BE2C (cell line): Measurements from ENCODE around the gene CDCP1.
A peak's percentile ranks its signal among the peaks of the same experiment; 100 is the strongest.

ENCODE experiments used
- DNase-seq: peaks from one replicate; pipeline ENCODE4 v3.0.0-alpha.2; 2020
- H3K27me3 ChIP-seq: fragments of 250-450 bp; sonication (Bioruptor Pico); 2 replicates; pipeline ENCODE4 v1.5.1; 2020; ENCODE audit warnings: mild to moderate bottlenecking
- H3K36me3 ChIP-seq: fragments of 250-450 bp; sonication (Bioruptor Pico); 2 replicates; pipeline ENCODE4 v1.5.1; 2020; ENCODE audit warnings: mild to moderate bottlenecking
- H3K4me1 ChIP-seq: fragments of 250-450 bp; sonication (Bioruptor Pico); 2 replicates; pipeline ENCODE4 v1.5.1; 2020
- H3K4me3 ChIP-seq: 2 replicates; pipeline ENCODE4 v1.5.1; 2011; ENCODE audit warnings: low read depth, low read length
- H3K9me3 ChIP-seq: fragments of 250-450 bp; sonication (Bioruptor Pico); 2 replicates; pipeline ENCODE4 v1.5.1; 2020
- TF ChIP-seq, protein P1 (sequence below): IDR thresholded peaks from 2 replicates; pipeline ENCODE4 v1.5.1; 2012; ENCODE audit warnings: mild to moderate bottlenecking, low read depth, low read length

The CDCP1 gene

DNA sequence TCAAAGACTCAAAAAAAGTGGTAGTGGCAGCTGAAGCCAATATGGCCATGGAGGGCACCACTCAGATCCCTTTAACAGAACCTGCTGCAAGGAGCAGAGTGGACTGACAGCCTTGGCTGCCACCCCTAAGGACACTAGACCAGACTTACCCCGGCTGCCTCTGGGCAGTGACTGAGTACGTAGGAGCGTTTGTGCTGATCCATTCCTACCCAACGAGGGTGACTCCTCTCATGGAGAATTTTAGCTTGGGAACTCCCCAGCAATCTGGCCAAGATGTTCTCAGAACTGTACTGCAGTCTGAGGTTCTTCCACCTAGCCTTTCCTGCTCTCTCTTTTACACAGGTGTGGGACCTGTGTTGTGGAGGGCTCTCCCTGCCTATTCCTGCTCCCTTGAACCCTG is 97.9 kb downstream of the CDCP1 start:
- DNase-seq, result no peak
- no peaks in the 10 kb centered on the region for H3K4me1 ChIP-seq
- TF ChIP-seq, protein P1, sequence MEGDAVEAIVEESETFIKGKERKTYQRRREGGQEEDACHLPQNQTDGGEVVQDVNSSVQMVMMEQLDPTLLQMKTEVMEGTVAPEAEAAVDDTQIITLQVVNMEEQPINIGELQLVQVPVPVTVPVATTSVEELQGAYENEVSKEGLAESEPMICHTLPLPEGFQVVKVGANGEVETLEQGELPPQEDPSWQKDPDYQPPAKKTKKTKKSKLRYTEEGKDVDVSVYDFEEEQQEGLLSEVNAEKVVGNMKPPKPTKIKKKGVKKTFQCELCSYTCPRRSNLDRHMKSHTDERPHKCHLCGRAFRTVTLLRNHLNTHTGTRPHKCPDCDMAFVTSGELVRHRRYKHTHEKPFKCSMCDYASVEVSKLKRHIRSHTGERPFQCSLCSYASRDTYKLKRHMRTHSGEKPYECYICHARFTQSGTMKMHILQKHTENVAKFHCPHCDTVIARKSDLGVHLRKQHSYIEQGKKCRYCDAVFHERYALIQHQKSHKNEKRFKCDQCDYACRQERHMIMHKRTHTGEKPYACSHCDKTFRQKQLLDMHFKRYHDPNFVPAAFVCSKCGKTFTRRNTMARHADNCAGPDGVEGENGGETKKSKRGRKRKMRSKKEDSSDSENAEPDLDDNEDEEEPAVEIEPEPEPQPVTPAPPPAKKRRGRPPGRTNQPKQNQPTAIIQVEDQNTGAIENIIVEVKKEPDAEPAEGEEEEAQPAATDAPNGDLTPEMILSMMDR, result no peak
- H3K9me3 ChIP-seq, result no peaks in the 10 kb centered on the region
- H3K36me3 ChIP-seq, result no peaks in the 10 kb centered on the region
- H3K27me3 ChIP-seq, result no peaks in the 10 kb centered on the region
- no peak overlapping the region for H3K4me3 ChIP-seq

DNA sequence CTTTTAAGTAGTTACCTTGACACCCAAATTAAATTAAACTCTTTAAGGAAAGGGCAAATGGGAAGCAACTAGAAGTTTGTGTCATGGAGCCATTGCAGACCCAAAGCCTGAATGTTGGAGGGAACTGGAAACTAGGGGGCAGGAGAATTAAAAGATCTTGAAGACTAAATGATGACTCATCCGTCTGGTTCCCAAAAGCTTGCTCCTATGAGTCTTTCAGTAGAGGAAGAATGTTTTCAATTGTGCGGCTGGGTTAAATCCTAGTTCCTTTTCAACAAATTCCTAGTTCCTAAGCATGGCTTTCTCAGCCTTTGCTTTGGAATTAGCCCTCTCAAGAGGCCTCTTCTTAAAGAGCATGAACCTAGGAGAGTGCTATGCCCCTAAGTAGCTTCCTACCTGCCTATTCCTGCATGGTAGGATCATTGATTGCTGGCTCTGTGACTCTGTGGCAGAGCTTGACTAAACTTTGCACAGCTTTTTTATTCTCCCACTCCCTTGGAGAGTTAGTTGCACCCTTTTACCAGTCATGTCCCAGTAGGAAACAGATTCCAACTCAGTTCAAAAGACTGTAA is 102.4 kb downstream of the CDCP1 start:
- H3K4me1 ChIP-seq, result no peaks in the 10 kb centered on the region
- no peaks in the 10 kb centered on the region for H3K9me3 ChIP-seq
- H3K4me3 ChIP-seq, result no peak overlapping the region
- TF ChIP-seq, protein P1, result no peak
- H3K36me3 ChIP-seq, result no peaks in the 10 kb centered on the region
- no peaks in the 10 kb centered on the region for H3K27me3 ChIP-seq
- no peak for DNase-seq

DNA sequence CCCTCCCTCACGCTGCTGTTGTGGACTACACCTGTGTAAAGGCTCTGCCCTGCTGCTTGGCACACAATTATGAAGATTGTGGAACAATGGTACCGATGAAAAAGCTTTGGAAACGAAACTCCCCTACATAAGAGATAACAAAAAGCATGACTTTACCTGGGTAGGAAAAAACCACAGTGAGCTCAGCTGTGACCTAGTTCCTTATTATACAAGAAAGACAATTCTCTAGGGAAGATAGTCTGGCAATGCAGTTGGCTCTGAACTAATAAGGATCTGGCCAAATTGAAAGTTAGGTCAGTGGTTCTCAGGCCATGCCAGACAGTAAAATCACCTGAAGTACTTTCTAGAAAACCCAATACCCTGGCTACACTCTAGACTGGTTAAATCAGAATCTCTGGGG is 104.0 kb downstream of the CDCP1 start:
- no peaks in the 10 kb centered on the region for H3K27me3 ChIP-seq
- no peak overlapping the region for H3K4me3 ChIP-seq
- no peak for DNase-seq
- H3K36me3 ChIP-seq, result no peaks in the 10 kb centered on the region
- TF ChIP-seq, protein P1, result no peak
- no peaks in the 10 kb centered on the region for H3K4me1 ChIP-seq
- H3K9me3 ChIP-seq, result no peaks in the 10 kb centered on the region

DNA sequence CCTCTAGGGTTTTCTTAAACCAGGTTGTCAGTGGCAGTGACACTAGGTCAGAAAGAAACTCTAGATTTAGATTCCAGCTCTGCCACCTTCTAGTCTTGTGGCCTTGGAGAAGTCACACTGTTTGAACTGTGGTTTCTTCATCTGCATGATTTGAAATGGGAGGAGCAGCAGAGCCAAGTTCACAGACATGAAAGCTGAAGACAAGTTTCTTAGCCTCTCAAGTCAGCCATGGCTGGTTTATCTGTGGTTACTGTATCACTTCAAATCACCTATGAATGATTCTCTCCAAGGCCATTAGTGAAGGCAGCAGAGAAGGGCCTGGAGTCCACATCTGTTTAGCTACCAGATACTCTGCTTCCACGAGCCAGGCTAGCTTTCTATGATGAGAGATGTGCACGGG is 104.5 kb downstream of the CDCP1 start:
- no peak for DNase-seq
- TF ChIP-seq, protein P1, result no peak
- Histone ChIP-seq H3K4me3 (no peak overlapping the region), H3K36me3 (no peaks in the 10 kb centered on the region), H3K27me3 (no peaks in the 10 kb centered on the region), H3K9me3 (no peaks in the 10 kb centered on the region), H3K4me1 (no peaks in the 10 kb centered on the region)

DNA sequence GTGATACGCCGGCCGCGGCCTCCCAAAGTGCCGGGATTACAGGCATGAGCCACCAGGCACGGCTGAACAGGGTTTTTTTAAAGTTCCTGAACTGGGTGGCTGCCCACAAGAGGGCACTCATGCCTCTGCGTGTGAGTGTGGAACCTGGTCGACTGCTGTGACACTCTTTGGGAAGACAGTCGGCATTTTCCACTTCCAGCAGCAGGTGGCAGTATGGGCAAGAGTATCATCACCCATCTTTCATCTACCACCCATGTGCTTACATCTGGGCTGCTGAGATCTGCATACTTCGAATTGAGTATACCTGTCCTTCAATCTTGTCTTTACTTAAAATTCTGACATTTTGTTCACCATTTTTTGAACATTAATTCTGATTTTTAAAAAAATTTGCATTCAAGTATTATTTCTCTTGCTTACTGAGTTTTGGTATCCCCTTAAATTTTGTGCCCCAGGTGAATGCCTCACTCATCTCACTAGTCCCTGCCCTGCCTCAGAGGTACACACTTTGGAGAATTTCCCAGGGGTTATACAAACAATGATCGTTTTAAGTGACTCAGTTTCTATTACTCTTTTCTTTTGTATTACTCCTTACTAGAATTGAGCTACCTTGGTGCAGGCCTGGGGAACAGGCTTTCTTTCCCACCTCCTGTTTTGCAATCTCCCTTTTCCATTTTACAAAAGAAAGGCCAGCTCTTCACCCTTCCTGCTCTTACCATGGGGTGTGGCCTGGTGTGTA is 108.3 kb downstream of the CDCP1 start:
- no peaks in the 10 kb centered on the region for H3K4me1 ChIP-seq
- TF ChIP-seq, protein P1, result peak; percentile 88
- no peaks in the 10 kb centered on the region for H3K27me3 ChIP-seq
- no peak overlapping the region for H3K4me3 ChIP-seq
- H3K36me3 ChIP-seq, result no peaks in the 10 kb centered on the region
- peak; percentile 81 for DNase-seq
- H3K9me3 ChIP-seq, result no peaks in the 10 kb centered on the region

DNA sequence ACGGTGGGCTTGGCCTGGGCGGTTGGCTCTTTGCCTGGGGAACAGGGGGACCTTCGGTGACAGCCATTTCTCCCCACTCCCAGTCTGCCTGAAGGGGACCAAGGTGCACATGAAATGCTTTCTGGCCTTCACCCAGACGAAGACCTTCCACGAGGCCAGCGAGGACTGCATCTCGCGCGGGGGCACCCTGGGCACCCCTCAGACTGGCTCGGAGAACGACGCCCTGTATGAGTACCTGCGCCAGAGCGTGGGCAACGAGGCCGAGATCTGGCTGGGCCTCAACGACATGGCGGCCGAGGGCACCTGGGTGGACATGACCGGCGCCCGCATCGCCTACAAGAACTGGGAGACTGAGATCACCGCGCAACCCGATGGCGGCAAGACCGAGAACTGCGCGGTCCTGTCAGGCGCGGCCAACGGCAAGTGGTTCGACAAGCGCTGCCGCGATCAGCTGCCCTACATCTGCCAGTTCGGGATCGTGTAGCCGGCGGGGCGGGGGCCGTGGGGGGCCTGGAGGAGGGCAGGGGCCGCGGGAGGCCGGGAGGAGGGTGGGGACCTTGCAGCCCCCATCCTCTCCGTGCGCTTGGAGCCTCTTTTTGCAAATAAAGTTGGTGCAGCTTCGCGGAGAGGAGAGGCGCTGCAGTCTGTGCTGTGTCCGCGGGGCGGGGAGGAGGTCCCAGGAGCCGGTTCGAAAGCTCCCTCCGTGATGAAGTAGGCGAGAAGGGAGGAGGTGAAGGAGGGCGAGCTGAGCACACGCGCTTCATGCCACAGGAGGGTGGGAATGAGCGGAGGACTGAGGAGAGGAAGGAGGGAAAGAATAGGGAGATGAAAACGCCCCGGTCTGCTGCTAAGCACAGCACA is 110.5 kb downstream of the CDCP1 start:
- H3K36me3 ChIP-seq, result no peaks in the 10 kb centered on the region
- peak overlapping the region; percentile 19; the same call in 1 of the 2 replicates for H3K4me3 ChIP-seq
- no peaks in the 10 kb centered on the region for H3K27me3 ChIP-seq
- DNase-seq, result peak; percentile 22
- TF ChIP-seq, protein P1, result no peak
- H3K4me1 ChIP-seq, result no peaks in the 10 kb centered on the region
- H3K9me3 ChIP-seq, result no peaks in the 10 kb centered on the region
